Activated CD8-positive, alpha-beta memory T cell treated with anti-CD3 and anti-CD28 coated beads for 48 hours (primary cell): ENCODE measurements around the gene CALM1.

Experiments
- DNase-seq, 3 experiments: peaks; one replicate each; pipeline ENCODE4 v3.0.0-alpha.2; 2020; ENCODE audit warnings: low read depth in 2 of 3, low spot score in 2 of 3

The CALM1 gene

GRCh38 chr14:90440592-90440991 lies 43.8 kb downstream of the CALM1 start:
- DNase-seq = no peak

- DNase-seq = no peak
Measured at GRCh38 chr14:90442388-90442787, 45.6 kb downstream of the CALM1 start.

- DNase-seq = no peak
Measured at GRCh38 chr14:90443161-90444076, 46.6 kb downstream of the CALM1 start.

- no peak for DNase-seq
Measured at GRCh38 chr14:90444077-90444696, 47.4 kb downstream of the CALM1 start.

GRCh38 chr14:90445011-90445410 lies 48.2 kb downstream of the CALM1 start:
- no peak for DNase-seq

GRCh38 chr14:90446405-90446804 lies 49.6 kb downstream of the CALM1 start:
- DNase-seq = no peak

- DNase-seq = no peak
Measured at GRCh38 chr14:90447720-90448497, 51.1 kb downstream of the CALM1 start.

GRCh38 chr14:90449411-90449810 lies 52.6 kb downstream of the CALM1 start:
- no peak for DNase-seq

- DNase-seq = no peak
Measured at GRCh38 chr14:90450151-90450550, 53.3 kb downstream of the CALM1 start.

GRCh38 chr14:90450667-90451066 lies 53.8 kb downstream of the CALM1 start:
- no peak for DNase-seq

GRCh38 chr14:90451443-90451842 lies 54.6 kb downstream of the CALM1 start:
- DNase-seq = no peak

- DNase-seq = no peak
Measured at GRCh38 chr14:90451961-90452360, 55.1 kb downstream of the CALM1 start.

GRCh38 chr14:90452366-90452765 lies 55.5 kb downstream of the CALM1 start:
- DNase-seq = no peak

- no peak for DNase-seq
Measured at GRCh38 chr14:90453401-90453951, 56.6 kb downstream of the CALM1 start.

GRCh38 chr14:90454041-90455000 lies 57.5 kb downstream of the CALM1 start:
- DNase-seq = no peak

- DNase-seq = no peak
Measured at GRCh38 chr14:90455100-90455571, 58.3 kb downstream of the CALM1 start.

- DNase-seq = no peak
Measured at GRCh38 chr14:90456551-90456950, 59.7 kb downstream of the CALM1 start.

- no peak for DNase-seq
Measured at GRCh38 chr14:90457186-90457585, 60.4 kb downstream of the CALM1 start.
